ENCODE results near the gene CHRNG.
A peak's percentile ranks its signal among the peaks of the same experiment; 100 is the strongest.

CHRNG gene

GRCh38 chr2:232544674-232545073 lies 5.2 kb downstream of the CHRNG start:
- no peak overlapping the region for H3K27ac ChIP-seq (ENCODE audit: low read length)
- no peaks in the 10 kb centered on the region for H3K9me3 ChIP-seq (ENCODE audit: insufficient read depth, low read length)
- H2AFZ ChIP-seq (ENCODE audit: low read depth, low read length): no peak overlapping the region
- no peak overlapping the region for H3K4me3 ChIP-seq (ENCODE audit: low read length)
- no peaks in the 10 kb centered on the region for H4K20me1 ChIP-seq (ENCODE audit: insufficient read depth, low read length)
- peaks cover 28% of the 10 kb centered on the region for H3K79me2 ChIP-seq (ENCODE audit: low read length)
- no peak overlapping the region for H3K4me2 ChIP-seq (ENCODE audit: low read length)
- no peak overlapping the region for H3K9ac ChIP-seq (ENCODE audit: low read length)
- H3K36me3 ChIP-seq (replicated peaks; ENCODE audit: low read depth, low read length): peaks cover 10% of the 10 kb centered on the region
- TF ChIP-seq CTCF (IDR thresholded peaks at IDR 0.05; ENCODE audit: low read depth, low read length) (no peak), EZH2phosphoT487 (IDR thresholded peaks at IDR 0.05; ENCODE audit: low read depth) (no peak)
- H3K4me1 ChIP-seq (ENCODE audit: low read length): no peaks in the 10 kb centered on the region
- no peaks in the 10 kb centered on the region for H3K27me3 ChIP-seq (ENCODE audit: low read depth, low read length)

- TF ChIP-seq CTCF (IDR thresholded peaks at IDR 0.05; ENCODE audit: low read depth, low read length): no peak
- H3K9ac ChIP-seq (ENCODE audit: low read length): no peak overlapping the region
- peaks cover 10% of the 10 kb centered on the region for H3K36me3 ChIP-seq (replicated peaks; ENCODE audit: low read depth, low read length)
- no peaks in the 10 kb centered on the region for H3K9me3 ChIP-seq (ENCODE audit: insufficient read depth, low read length)
- no peak overlapping the region for H2AFZ ChIP-seq (ENCODE audit: low read depth, low read length)
- H3K27me3 ChIP-seq (ENCODE audit: low read depth, low read length): no peaks in the 10 kb centered on the region
- no peaks in the 10 kb centered on the region for H3K4me1 ChIP-seq (ENCODE audit: low read length)
- peaks cover 38% of the 10 kb centered on the region for H3K79me2 ChIP-seq (ENCODE audit: low read length)
- H3K4me2 ChIP-seq (ENCODE audit: low read length): no peak overlapping the region
- no peak overlapping the region for H3K27ac ChIP-seq (ENCODE audit: low read length)
- H3K4me3 ChIP-seq (ENCODE audit: low read length): no peak overlapping the region
- H4K20me1 ChIP-seq (ENCODE audit: insufficient read depth, low read length): no peaks in the 10 kb centered on the region
These were observed 6.3 kb downstream of the CHRNG start for GRCh38 chr2:232545511-232546375.

GRCh38 chr2:232547991-232548390 lies 8.5 kb downstream of the CHRNG start:
- no peak overlapping the region for H3K9ac ChIP-seq (ENCODE audit: low read length)
- H3K27ac ChIP-seq (ENCODE audit: low read length): no peak overlapping the region
- H3K36me3 ChIP-seq (replicated peaks; ENCODE audit: low read depth, low read length): peaks cover 14% of the 10 kb centered on the region
- H3K4me1 ChIP-seq (ENCODE audit: low read length): peaks cover 7% of the 10 kb centered on the region
- no peak overlapping the region for H3K4me3 ChIP-seq (ENCODE audit: low read length)
- no peak overlapping the region for H3K4me2 ChIP-seq (ENCODE audit: low read length)
- TF ChIP-seq CTCF (IDR thresholded peaks at IDR 0.05; ENCODE audit: low read depth, low read length) (no peak), EZH2phosphoT487 (IDR thresholded peaks at IDR 0.05; ENCODE audit: low read depth) (no peak)
- H3K9me3 ChIP-seq (ENCODE audit: insufficient read depth, low read length): no peaks in the 10 kb centered on the region
- H3K79me2 ChIP-seq (ENCODE audit: low read length): peaks cover 60% of the 10 kb centered on the region
- H2AFZ ChIP-seq (ENCODE audit: low read depth, low read length): no peak overlapping the region
- 0 out of 2 replicates have a peak, but pooled peaks cover 4% of the 10 kb centered on the region for H4K20me1 ChIP-seq (ENCODE audit: insufficient read depth, low read length)
- H3K27me3 ChIP-seq (ENCODE audit: low read depth, low read length): no peaks in the 10 kb centered on the region

GRCh38 chr2:232549655-232550353 lies 10.3 kb downstream of the CHRNG start:
- TF ChIP-seq CTCF (IDR thresholded peaks at IDR 0.05; ENCODE audit: low read depth, low read length) (no peak), EZH2phosphoT487 (IDR thresholded peaks at IDR 0.05; ENCODE audit: low read depth) (no peak)
- Histone ChIP-seq H4K20me1 (ENCODE audit: insufficient read depth, low read length) (0 out of 2 replicates have a peak, but pooled peaks cover 4% of the 10 kb centered on the region), H3K9ac (ENCODE audit: low read length) (peak overlapping the region; percentile 92), H3K9me3 (ENCODE audit: insufficient read depth, low read length) (no peaks in the 10 kb centered on the region), H3K4me2 (ENCODE audit: low read length) (peak overlapping the region; percentile 84), H3K36me3 (replicated peaks; ENCODE audit: low read depth, low read length) (peaks cover 17% of the 10 kb centered on the region), H3K27me3 (ENCODE audit: low read depth, low read length) (no peaks in the 10 kb centered on the region), H3K27ac (ENCODE audit: low read length) (peak overlapping the region; percentile 82), H3K4me3 (ENCODE audit: low read length) (peak overlapping the region; percentile 92), H3K79me2 (ENCODE audit: low read length) (peaks cover 78% of the 10 kb centered on the region), H3K4me1 (ENCODE audit: low read length) (peaks cover 7% of the 10 kb centered on the region), H2AFZ (ENCODE audit: low read depth, low read length) (peak overlapping the region; percentile 86)

All from OCI-LY3 (cell line).